Osteoblast (primary cell): Measurements from ENCODE around the gene NT5DC3. TPM values are rescaled to one million over a fixed set of nuclear protein-coding genes. Genes with fewer than 3 reads are reported as not detected.

Experiments used
- DNase-seq: peaks from one replicate; pipeline ENCODE4 v3.0.0; 2011; ENCODE audit warnings: low spot score, mixed read lengths; ENCODE audit not compliant: insufficient read length; ENCODE audit errors: missing footprints
- H2AFZ ChIP-seq: 2 replicates; pipeline ENCODE4 v1.6.0; 2011; ENCODE audit warnings: mild to moderate bottlenecking, low read length
- H3K27ac ChIP-seq: 2 replicates; pipeline ENCODE4 v1.5.1; 2011; ENCODE audit warnings: mild to moderate bottlenecking, low read depth, low read length, moderate library complexity
- H3K27me3 ChIP-seq: 2 replicates; pipeline ENCODE4 v1.6.0; 2012; ENCODE audit warnings: mild to moderate bottlenecking, control low read depth, inconsistent platforms, low read length, moderate library complexity; ENCODE audit not compliant: insufficient read depth
- H3K36me3 ChIP-seq: 2 replicates; pipeline ENCODE4 v1.5.1; 2011; ENCODE audit warnings: mild to moderate bottlenecking, low read length, control low read depth, moderate library complexity; ENCODE audit not compliant: insufficient read depth
- H3K4me1 ChIP-seq: 2 replicates; pipeline ENCODE4 v1.5.1; 2011; ENCODE audit warnings: mild to moderate bottlenecking, low read length, control low read depth, moderate library complexity; ENCODE audit not compliant: insufficient read depth
- H3K4me2 ChIP-seq: 2 replicates; pipeline ENCODE4 v1.6.0; 2011; ENCODE audit warnings: mild to moderate bottlenecking, low read length; ENCODE audit not compliant: insufficient read depth
- H3K4me3 ChIP-seq: fragments of 200-600 bp; sonication (generic); 3 replicates; pipeline ENCODE4 v1.5.1; 2012; ENCODE audit warnings: mild to moderate bottlenecking, low read length, inconsistent platforms; ENCODE audit not compliant: insufficient read depth
- H3K79me2 ChIP-seq: 2 replicates; pipeline ENCODE4 v1.6.0; 2012; ENCODE audit warnings: mild to moderate bottlenecking, low read length, control low read depth, inconsistent platforms; ENCODE audit not compliant: insufficient read depth
- H3K9me3 ChIP-seq: 2 replicates; pipeline ENCODE4 v1.5.1; 2011; ENCODE audit warnings: low read depth, low read length, control low read depth
- H4K20me1 ChIP-seq: 2 replicates; pipeline ENCODE4 v1.6.0; 2012; ENCODE audit warnings: mild to moderate bottlenecking, low read length, control low read depth; ENCODE audit not compliant: insufficient read depth
- CTCF ChIP-seq: IDR thresholded peaks from 2 replicates; pipeline ENCODE4 v1.5.1; 2011; ENCODE audit warnings: mild to moderate bottlenecking, low read depth, low read length, moderate library complexity; ENCODE audit errors: extremely low read depth
- total RNA-seq: library from RNA; depleted of rRNA; stranded (reverse); fragments of >200 nt; gene quantifications from 2 replicates; pipeline ENCODE4 v1.2.3, GENCODE V29; 2012

Gene NT5DC3
- total RNA-seq, 1 donor: 10.1 TPM

GRCh38 chr12:103785243-103786031, 55.6 kb downstream of the NT5DC3 start:
- H4K20me1 ChIP-seq: no peaks in the 10 kb centered on the region
- H3K36me3 ChIP-seq: peaks cover 34% of the 10 kb centered on the region
- H3K27ac ChIP-seq: no peak overlapping the region
- no peaks in the 10 kb centered on the region for H3K79me2 ChIP-seq
- H3K4me2 ChIP-seq: no peak overlapping the region
- no peak overlapping the region for H3K4me3 ChIP-seq
- DNase-seq: no peak
- TF ChIP-seq CTCF: no peak
- H2AFZ ChIP-seq: no peak overlapping the region
- H3K4me1 ChIP-seq: no peaks in the 10 kb centered on the region
- H3K9me3 ChIP-seq: no peaks in the 10 kb centered on the region
- H3K27me3 ChIP-seq: no peaks in the 10 kb centered on the region

GRCh38 chr12:103783744-103784664, 57.0 kb downstream of the NT5DC3 start:
- Histone ChIP-seq H3K27ac (no peak overlapping the region), H2AFZ (no peak overlapping the region), H3K4me1 (peaks cover 10% of the 10 kb centered on the region), H4K20me1 (no peaks in the 10 kb centered on the region), H3K4me2 (no peak overlapping the region), H3K36me3 (peaks cover 37% of the 10 kb centered on the region), H3K79me2 (no peaks in the 10 kb centered on the region), H3K27me3 (no peaks in the 10 kb centered on the region), H3K4me3 (no peak overlapping the region), H3K9me3 (no peaks in the 10 kb centered on the region)
- no peak for TF ChIP-seq CTCF
- no peak for DNase-seq

GRCh38 chr12:103782399-103782798, 58.6 kb downstream of the NT5DC3 start:
- no peaks in the 10 kb centered on the region for H3K9me3 ChIP-seq
- no peak overlapping the region for H3K4me3 ChIP-seq
- H3K27ac ChIP-seq: no peak overlapping the region
- no peak for TF ChIP-seq CTCF
- H3K36me3 ChIP-seq: peaks cover 45% of the 10 kb centered on the region
- no peaks in the 10 kb centered on the region for H4K20me1 ChIP-seq
- H2AFZ ChIP-seq: no peak overlapping the region
- peaks cover 10% of the 10 kb centered on the region for H3K4me1 ChIP-seq
- H3K79me2 ChIP-seq: no peaks in the 10 kb centered on the region
- H3K4me2 ChIP-seq: no peak overlapping the region
- no peaks in the 10 kb centered on the region for H3K27me3 ChIP-seq
- DNase-seq: no peak

- peaks cover 10% of the 10 kb centered on the region for H3K4me1 ChIP-seq
- H3K4me2 ChIP-seq: no peak overlapping the region
- no peak overlapping the region for H3K27ac ChIP-seq
- DNase-seq: no peak
- H3K4me3 ChIP-seq: no peak overlapping the region
- TF ChIP-seq CTCF: no peak
- H3K36me3 ChIP-seq: peaks cover 51% of the 10 kb centered on the region
- no peaks in the 10 kb centered on the region for H3K9me3 ChIP-seq
- H4K20me1 ChIP-seq: no peaks in the 10 kb centered on the region
- H3K27me3 ChIP-seq: no peaks in the 10 kb centered on the region
- H3K79me2 ChIP-seq: no peaks in the 10 kb centered on the region
- no peak overlapping the region for H2AFZ ChIP-seq
Observed at GRCh38 chr12:103780992-103781391, 60.0 kb downstream of the NT5DC3 start.
